Testis (tissue), 3 donors: ENCODE measurements around the gene JADE3. TPM values are rescaled to one million over a fixed set of nuclear protein-coding genes. Genes with fewer than 3 reads are reported as not detected.

Source experiments
- DNase-seq: peaks from one replicate; pipeline ENCODE4 v3.0.0-alpha.2; 2019
- H3K27ac ChIP-seq, 2 donors: fragments of 200-600 bp; sonication (generic); one replicate each; pipeline ENCODE4 v1.5.1; 2019
- H3K27me3 ChIP-seq: fragments of 200-600 bp; sonication (generic); one replicate; pipeline ENCODE4 v1.5.1; 2019
- H3K36me3 ChIP-seq: fragments of 200-600 bp; sonication (generic); one replicate; pipeline ENCODE4 v1.5.1; 2017; ENCODE audit warnings: low read depth; ENCODE audit errors: missing control alignments
- H3K4me1 ChIP-seq: fragments of 200-600 bp; sonication (generic); one replicate; pipeline ENCODE4 v1.5.1; 2019
- H3K4me3 ChIP-seq, 2 donors: fragments of 200-600 bp; sonication (generic); one replicate each; pipeline ENCODE4 v1.5.1; 2017 to 2019
- H3K9me3 ChIP-seq: fragments of 200-600 bp; sonication (generic); one replicate; pipeline ENCODE4 v1.5.1; 2017
- CTCF ChIP-seq, 3 experiments: fragments of 450-650 bp in 2 of 3; fragments of 200-600 bp in 1 of 3; sonication (generic) in 1 of 3; IDR thresholded peaks; one replicate each; pipeline ENCODE4 v1.5.1; 2016 to 2019; ENCODE audit warnings: antibody characterized with exemption in 3 of 3, mild to moderate bottlenecking in 2 of 3, moderate library complexity in 1 of 3
- POLR2A ChIP-seq: fragments of 450-650 bp; IDR thresholded peaks from one replicate; pipeline ENCODE4 v1.6.1; 2017; ENCODE audit warnings: antibody characterized with exemption, mild to moderate bottlenecking, moderate library complexity
- WGBS, 2 donors: methylation state at CpG; one replicate each; pipeline ENCODE4 v1.1.5; 2018; 5-methylcytosine and 5-hydroxymethylcytosine counted together
- intact Hi-C: fragments of 100-400 bp; cut with DNase I; formaldehyde crosslinking; loops from one replicate; pipeline ENCODE4 v1.15.1; 2023; ENCODE audit warnings: low total_unique reads
- polyA plus RNA-seq: library from polyadenylated mRNA; stranded (reverse); fragments of 350-450 nt; fragmentation: Illumina TruSeq; extraction: RNeasy Lipid Tissue Mini Kit (QIAGEN cat#74804); gene quantifications from one replicate; pipeline ENCODE4 v1.2.3, GENCODE V29; 2014; ENCODE audit warnings: low read depth, low replicate concordance; ENCODE audit not compliant: insufficient read depth
- total RNA-seq, 2 donors: library from RNA; depleted of rRNA; stranded (reverse); fragments of >200 nt; gene quantifications; one replicate each; pipeline ENCODE4 v1.2.3, GENCODE V29; 2016

JADE3 gene
- total and polyA plus RNA-seq, 3 donors from 2014 or later = 22.9 to 33.1 (median 23.0) TPM

- H3K4me1 ChIP-seq = peaks cover 3% of the 10 kb centered on the region
- H3K36me3 ChIP-seq = no peaks in the 10 kb centered on the region
- WGBS, 2 donors = 90% methylated on average over 3 of the region's 3 CpGs
- no peak overlapping the region for H3K27ac ChIP-seq
- H3K27me3 ChIP-seq = no peaks in the 10 kb centered on the region
- H3K9me3 ChIP-seq = no peaks in the 10 kb centered on the region
- no peak for DNase-seq
- no peak overlapping the region for H3K4me3 ChIP-seq
- TF ChIP-seq CTCF (IDR thresholded peaks at IDR 0.05) = no peak
- no peak for TF ChIP-seq POLR2A
- intact Hi-C loops = no loop called here
These were observed 45.1 kb downstream of the JADE3 start for GRCh38 chrX:46957297-46957696.

GRCh38 chrX:46959101-46959500 is 46.9 kb downstream of the JADE3 start:
- no peaks in the 10 kb centered on the region for H3K27me3 ChIP-seq
- TF ChIP-seq POLR2A = no peak
- TF ChIP-seq CTCF (IDR thresholded peaks at IDR 0.05) = no peak
- 70 to 83% methylated on average over 2 of the region's 2 CpGs for WGBS, 2 donors
- no peak overlapping the region for H3K27ac ChIP-seq
- H3K9me3 ChIP-seq = no peaks in the 10 kb centered on the region
- intact Hi-C loops = no loop called here
- no peaks in the 10 kb centered on the region for H3K36me3 ChIP-seq
- no peak overlapping the region for H3K4me3 ChIP-seq
- no peaks in the 10 kb centered on the region for H3K4me1 ChIP-seq
- DNase-seq = no peak

- H3K27ac ChIP-seq = no peak overlapping the region
- no peak for TF ChIP-seq CTCF (IDR thresholded peaks at IDR 0.05)
- TF ChIP-seq POLR2A = no peak
- WGBS, 2 donors = 66% methylated on average over 3 of the region's 3 CpGs
- H3K4me3 ChIP-seq = no peak overlapping the region
- no peaks in the 10 kb centered on the region for H3K27me3 ChIP-seq
- intact Hi-C loops = no loop called here
- H3K9me3 ChIP-seq = no peaks in the 10 kb centered on the region
- no peaks in the 10 kb centered on the region for H3K4me1 ChIP-seq
- H3K36me3 ChIP-seq = no peaks in the 10 kb centered on the region
- DNase-seq = no peak
These were observed 47.9 kb downstream of the JADE3 start for GRCh38 chrX:46959985-46960700.

GRCh38 chrX:46961097-46961496 is 48.9 kb downstream of the JADE3 start:
- no peak overlapping the region for H3K27ac ChIP-seq
- no peaks in the 10 kb centered on the region for H3K27me3 ChIP-seq
- WGBS, 2 donors = 58 to 59% methylated on average over 3 of the region's 3 CpGs
- H3K9me3 ChIP-seq = no peaks in the 10 kb centered on the region
- intact Hi-C loops = no loop called here
- no peaks in the 10 kb centered on the region for H3K4me1 ChIP-seq
- no peaks in the 10 kb centered on the region for H3K36me3 ChIP-seq
- TF ChIP-seq POLR2A (no peak), CTCF (IDR thresholded peaks at IDR 0.05) (no peak)
- no peak overlapping the region for H3K4me3 ChIP-seq
- DNase-seq = no peak
